Measurements from ENCODE around the gene CPTP. TPM values are rescaled to one million over a fixed set of nuclear protein-coding genes. Genes with fewer than 3 reads are reported as not detected.

The CPTP gene
- total RNA-seq, 1 experiment from 2014 or later, result 14.0 TPM

DNA sequence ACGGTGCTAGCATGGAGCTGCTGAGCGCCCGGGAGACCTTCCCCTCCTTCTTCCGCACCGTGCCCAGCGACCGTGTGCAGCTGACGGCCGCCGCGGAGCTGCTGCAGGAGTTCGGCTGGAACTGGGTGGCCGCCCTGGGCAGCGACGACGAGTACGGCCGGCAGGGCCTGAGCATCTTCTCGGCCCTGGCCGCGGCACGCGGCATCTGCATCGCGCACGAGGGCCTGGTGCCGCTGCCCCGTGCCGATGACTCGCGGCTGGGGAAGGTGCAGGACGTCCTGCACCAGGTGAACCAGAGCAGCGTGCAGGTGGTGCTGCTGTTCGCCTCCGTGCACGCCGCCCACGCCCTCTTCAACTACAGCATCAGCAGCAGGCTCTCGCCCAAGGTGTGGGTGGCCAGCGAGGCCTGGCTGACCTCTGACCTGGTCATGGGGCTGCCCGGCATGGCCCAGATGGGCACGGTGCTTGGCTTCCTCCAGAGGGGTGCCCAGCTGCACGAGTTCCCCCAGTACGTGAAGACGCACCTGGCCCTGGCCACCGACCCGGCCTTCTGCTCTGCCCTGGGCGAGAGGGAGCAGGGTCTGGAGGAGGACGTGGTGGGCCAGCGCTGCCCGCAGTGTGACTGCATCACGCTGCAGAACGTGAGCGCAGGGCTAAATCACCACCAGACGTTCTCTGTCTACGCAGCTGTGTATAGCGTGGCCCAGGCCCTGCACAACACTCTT is 7.6 kb downstream of the CPTP start:
- Histone ChIP-seq H3K4me2 (ENCODE audit: insufficient read depth, insufficient read length, low read length) (no peak overlapping the region), H2BK12ac (ENCODE audit: insufficient read length, low read depth, low read length) (no peak overlapping the region), H3K79me1 (ENCODE audit: insufficient read depth, low read depth, low read length, poor library complexity, severe bottlenecking) (no peaks in the 10 kb centered on the region), H3K23me2 (ENCODE audit: insufficient read length, low read depth, low read length, poor library complexity, severe bottlenecking) (no peaks in the 10 kb centered on the region), H3K56ac (ENCODE audit: insufficient read length, low read depth, low read length) (no peak overlapping the region), H3K18ac (ENCODE audit: insufficient read length, low read depth, low read length) (no peak overlapping the region), H3K27ac (ENCODE audit: insufficient read length, low read depth, low read length) (no peak overlapping the region), H3K27me3 (ENCODE audit: insufficient read depth, low read length) (no peaks in the 10 kb centered on the region), H4K5ac (ENCODE audit: insufficient read length, low read depth, low read length) (no peak overlapping the region), H3K9ac (ENCODE audit: extremely low read depth, insufficient read length, low read length) (no peak overlapping the region), H3T11ph (ENCODE audit: low read length) (no peak overlapping the region), H2BK15ac (ENCODE audit: low read depth, low read length) (no peak overlapping the region), H3K4ac (ENCODE audit: low read depth, low read length) (no peak overlapping the region), H4K8ac (replicated peaks; ENCODE audit: insufficient read length, low read depth, low read length) (no peak overlapping the region), H2AK5ac (ENCODE audit: insufficient read length, low read length) (no peak overlapping the region), H3K4me1 (ENCODE audit: insufficient read depth, low read length) (no peaks in the 10 kb centered on the region), H3K9me3 (ENCODE audit: control insufficient read depth, low read depth, low read length) (no peaks in the 10 kb centered on the region), H4K20me1 (ENCODE audit: control insufficient read depth, insufficient read depth, insufficient read length) (no peaks in the 10 kb centered on the region), H2AFZ (ENCODE audit: low read length) (no peak overlapping the region), H3K23ac (ENCODE audit: insufficient read length, low read depth, low read length) (no peak overlapping the region), H2BK20ac (ENCODE audit: low read depth, low read length, poor library complexity, severe bottlenecking) (no peak overlapping the region), H3K79me2 (ENCODE audit: insufficient read depth, low read length) (no peaks in the 10 kb centered on the region), H4K91ac (ENCODE audit: insufficient read length, low read depth, low read length) (no peak overlapping the region), H3K14ac (ENCODE audit: insufficient read depth, low read length) (no peak overlapping the region), H2BK120ac (ENCODE audit: low read depth, low read length, poor library complexity, severe bottlenecking) (no peak overlapping the region), H2BK5ac (ENCODE audit: insufficient read length, low read length) (no peak overlapping the region)
- Mint-ChIP-seq H3K9me3 (no peaks in the 10 kb centered on the region), H3K4me3 (no peak overlapping the region), H3K4me1 (no peaks in the 10 kb centered on the region), H3K36me3 (ENCODE audit: insufficient read depth in 1 of 3, low read depth in 3 of 3) (peaks cover 0 to 2% (median 2%) of the 10 kb centered on the region in 3 experiments; a peak in 4 of 7 replicates), H3K27ac (no peak overlapping the region), H3K27me3 (ENCODE audit: low read depth) (peaks cover 1% of the 10 kb centered on the region; the same call in 1 of the 2 replicates)
- WGBS (ENCODE audit: extremely low coverage, insufficient read length, low lambda C conversion rate), result no CpG with 5 or more reads among the region's 57 CpGs
- TF ChIP-seq, protein P1, sequence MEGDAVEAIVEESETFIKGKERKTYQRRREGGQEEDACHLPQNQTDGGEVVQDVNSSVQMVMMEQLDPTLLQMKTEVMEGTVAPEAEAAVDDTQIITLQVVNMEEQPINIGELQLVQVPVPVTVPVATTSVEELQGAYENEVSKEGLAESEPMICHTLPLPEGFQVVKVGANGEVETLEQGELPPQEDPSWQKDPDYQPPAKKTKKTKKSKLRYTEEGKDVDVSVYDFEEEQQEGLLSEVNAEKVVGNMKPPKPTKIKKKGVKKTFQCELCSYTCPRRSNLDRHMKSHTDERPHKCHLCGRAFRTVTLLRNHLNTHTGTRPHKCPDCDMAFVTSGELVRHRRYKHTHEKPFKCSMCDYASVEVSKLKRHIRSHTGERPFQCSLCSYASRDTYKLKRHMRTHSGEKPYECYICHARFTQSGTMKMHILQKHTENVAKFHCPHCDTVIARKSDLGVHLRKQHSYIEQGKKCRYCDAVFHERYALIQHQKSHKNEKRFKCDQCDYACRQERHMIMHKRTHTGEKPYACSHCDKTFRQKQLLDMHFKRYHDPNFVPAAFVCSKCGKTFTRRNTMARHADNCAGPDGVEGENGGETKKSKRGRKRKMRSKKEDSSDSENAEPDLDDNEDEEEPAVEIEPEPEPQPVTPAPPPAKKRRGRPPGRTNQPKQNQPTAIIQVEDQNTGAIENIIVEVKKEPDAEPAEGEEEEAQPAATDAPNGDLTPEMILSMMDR (conservative IDR thresholded peaks at IDR 0.05), result no peak
- no peak for DNase-seq
